SK-N-SH (cell line): ENCODE results near the gene SNCA. TPM values are rescaled to one million over a fixed set of nuclear protein-coding genes. Genes with fewer than 3 reads are reported as not detected.

Experiments
- CTCF ChIA-PET: fragments of 300-600, 350-600 bp; formaldehyde crosslinking; extraction: SDS; loops from one replicate; lab custom pipeline; 2021; lab: Yijun Ruan, JAX
- POLR2A ChIA-PET: fragments of 350-600 bp; sonication (Branson Sonifier 250); formaldehyde crosslinking; extraction: SDS; loops from one replicate; lab custom pipeline; 2020; ENCODE audit warnings: antibody characterized with exemption, inconsistent platforms; lab: Yijun Ruan, JAX
- DNase-seq: peaks from one replicate; pipeline ENCODE4 v3.0.0; 2012
- H2AFZ ChIP-seq: fragments of 200-600 bp; sonication (generic); 2 replicates; pipeline ENCODE4 v1.8.1; 2016; ENCODE audit warnings: antibody characterized with exemption, mild to moderate bottlenecking, low read depth
- H3F3A ChIP-seq: fragments of 200-600 bp; sonication (generic); replicated peaks from 2 replicates; pipeline ENCODE3; 2016; ENCODE audit warnings: antibody characterized with exemption, mild to moderate bottlenecking; ENCODE audit not compliant: insufficient read depth
- H3K27ac ChIP-seq, 2 experiments: fragments of 200-500 bp in 1 of 2; fragments of 200-600 bp in 1 of 2; sonication (Bioruptor generic) in 1 of 2; sonication (generic), shearing (Covaris generic) in 1 of 2; 2 replicates each; pipeline versions ENCODE4 v1.5.1 to v1.6.1; 2014 to 2016; ENCODE audit warnings: low read depth in 2 of 2, inconsistent platforms in 1 of 2, low read length in 1 of 2, mild to moderate bottlenecking in 1 of 2, mixed read lengths in 1 of 2
- H3K27me3 ChIP-seq: fragments of 200-600 bp; sonication (generic), shearing (Covaris generic); 2 replicates; pipeline ENCODE4 v1.6.1; 2016; ENCODE audit warnings: mixed run types; ENCODE audit not compliant: insufficient read depth
- H3K36me3 ChIP-seq, 2 experiments: fragments of 200-500 bp in 1 of 2; fragments of 200-600 bp in 1 of 2; sonication (Bioruptor generic) in 1 of 2; sonication (generic) in 1 of 2; replicated peaks in 1 of 2; 2 replicates each; pipeline versions ENCODE3 to v1.5.1; 2014 to 2016; ENCODE audit warnings: low read length in 1 of 2, mild to moderate bottlenecking in 1 of 2; ENCODE audit not compliant: insufficient read depth in 2 of 2, control insufficient read depth in 1 of 2
- H3K4me1 ChIP-seq, 2 experiments: fragments of 200-500 bp in 1 of 2; fragments of 200-600 bp in 1 of 2; sonication (Bioruptor generic) in 1 of 2; sonication (generic), shearing (Covaris generic) in 1 of 2; 2 replicates each; pipeline versions ENCODE4 v1.5.1 to v1.6.1; 2014 to 2016; ENCODE audit warnings: low read depth in 1 of 2, low read length in 1 of 2, mixed run types in 1 of 2; ENCODE audit not compliant: insufficient read depth in 2 of 2, control insufficient read depth in 1 of 2
- H3K4me2 ChIP-seq: fragments of 200-600 bp; sonication (generic), shearing (Covaris generic); 2 replicates; pipeline ENCODE4 v1.6.1; 2017; ENCODE audit warnings: mixed run types
- H3K4me3 ChIP-seq, 2 experiments: fragments of 200-500 bp in 1 of 2; fragments of 200-600 bp in 1 of 2; sonication (Bioruptor generic) in 1 of 2; sonication (generic), shearing (Covaris generic) in 1 of 2; 2 replicates each; pipeline versions ENCODE4 v1.5.1 to v1.8.1; 2014 to 2016; ENCODE audit warnings: low read depth in 2 of 2, inconsistent platforms in 1 of 2, low read length in 1 of 2, mild to moderate bottlenecking in 1 of 2, mixed read lengths in 1 of 2, moderate library complexity in 1 of 2
- H3K79me2 ChIP-seq: fragments of 200-600 bp; sonication (generic); 2 replicates; pipeline ENCODE4 v1.8.1; 2017; ENCODE audit warnings: mild to moderate bottlenecking; ENCODE audit not compliant: insufficient read depth
- H3K9ac ChIP-seq: fragments of 200-600 bp; sonication (generic); 2 replicates; pipeline ENCODE4 v1.6.1; 2017; ENCODE audit warnings: mixed run types
- H3K9me2 ChIP-seq: fragments of 200-600 bp; sonication (generic); 2 replicates; pipeline ENCODE4 v1.6.1; 2017; ENCODE audit warnings: mixed run types
- H3K9me3 ChIP-seq: fragments of 200-600 bp; sonication (generic); 2 replicates; pipeline ENCODE4 v1.6.1; 2017; ENCODE audit warnings: mixed run types, mild to moderate bottlenecking, moderate library complexity
- H4K20me1 ChIP-seq: fragments of 200-600 bp; sonication (generic); 2 replicates; pipeline ENCODE4 v1.6.1; 2017; ENCODE audit warnings: mild to moderate bottlenecking, mixed run types; ENCODE audit not compliant: insufficient read depth
- ELF1 ChIP-seq: IDR thresholded peaks from 2 replicates; pipeline ENCODE4 v1.4.0; 2012
- FOSL2 ChIP-seq: IDR thresholded peaks from 2 replicates; pipeline ENCODE4 v1.4.0; 2012; ENCODE audit warnings: low read depth, mild to moderate bottlenecking, moderate library complexity, borderline replicate concordance
- GATA2 ChIP-seq: sonication (generic); formaldehyde crosslinking; IDR thresholded peaks from 2 replicates; pipeline ENCODE4 v1.5.0; 2020; ENCODE audit warnings: mild to moderate bottlenecking, missing genetic modification reagents
- JUND ChIP-seq: IDR thresholded peaks from 2 replicates; pipeline ENCODE4 v1.4.0; 2012
- NFIC ChIP-seq: IDR thresholded peaks from 2 replicates; pipeline ENCODE4 v1.4.0; 2012; ENCODE audit warnings: borderline replicate concordance
- NRF1 ChIP-seq: IDR thresholded peaks from 2 replicates; pipeline ENCODE4 v1.6.1; 2012; ENCODE audit warnings: low read depth, mild to moderate bottlenecking, low read length
- POLR2AphosphoS5 ChIP-seq: IDR thresholded peaks from 2 replicates; pipeline ENCODE4 v1.6.1; 2012; ENCODE audit warnings: low read depth, low read length
- RAD21 ChIP-seq: IDR thresholded peaks from 2 replicates; pipeline ENCODE4 v1.6.1; 2012; ENCODE audit warnings: mild to moderate bottlenecking, low read length
- SIN3A ChIP-seq: IDR thresholded peaks from 2 replicates; pipeline ENCODE4 v1.6.1; 2012; ENCODE audit warnings: low read depth, mild to moderate bottlenecking, low read length, moderate library complexity, borderline replicate concordance
- SMC3 ChIP-seq: IDR thresholded peaks from 2 replicates; pipeline ENCODE4 v1.6.1; 2012; ENCODE audit warnings: low read depth, low read length, improper control_type of control experiment
- TCF12 ChIP-seq: IDR thresholded peaks from 2 replicates; pipeline ENCODE4 v1.4.0; 2012
- TEAD4 ChIP-seq: IDR thresholded peaks from 2 replicates; pipeline ENCODE4 v1.4.0; 2012; ENCODE audit warnings: mild to moderate bottlenecking, borderline replicate concordance; ENCODE audit not compliant: insufficient read depth
- USF1 ChIP-seq: IDR thresholded peaks from 2 replicates; pipeline ENCODE4 v1.4.0; 2012; ENCODE audit warnings: low read depth, borderline replicate concordance
- USF2 ChIP-seq: fragments of 150-350 bp; IDR thresholded peaks from 2 replicates; pipeline ENCODE4 v1.6.1; 2017; ENCODE audit warnings: antibody characterized with exemption, low read length, low read depth, borderline replicate concordance
- YY1 ChIP-seq: IDR thresholded peaks from 2 replicates; pipeline ENCODE4 v1.4.0; 2012; ENCODE audit warnings: low read depth, mild to moderate bottlenecking
- ZBTB33 ChIP-seq: IDR thresholded peaks from 2 replicates; pipeline ENCODE4 v1.4.0; 2012; ENCODE audit warnings: low read depth, borderline replicate concordance
- WGBS: methylation state at CpG from one replicate; pipeline ENCODE4 v1.1.6; 2017; ENCODE audit warnings: low lambda C conversion rate; 5-methylcytosine and 5-hydroxymethylcytosine counted together
- polyA plus RNA-seq, 3 experiments: library from polyadenylated mRNA; depleted of rRNA; stranded (reverse); fragments of >200 nt; gene quantifications; 2 replicates each; pipeline ENCODE4 v1.2.3, GENCODE V29; 2012
- TF ChIP-seq, protein P1 (sequence below): IDR thresholded peaks from 2 replicates; pipeline ENCODE4 v1.4.0; 2012; ENCODE audit warnings: low read depth
- TF ChIP-seq, protein P2 (sequence below): fragments of 200-600 bp; sonication (generic); IDR thresholded peaks from 2 replicates; pipeline ENCODE4 v1.6.1; 2017; ENCODE audit warnings: antibody characterized with exemption, mild to moderate bottlenecking, moderate library complexity

The SNCA gene
- polyA plus RNA-seq, 1 of the 3 experiments (the other 2 are of a cell fraction), result 12.9 TPM

DNA sequence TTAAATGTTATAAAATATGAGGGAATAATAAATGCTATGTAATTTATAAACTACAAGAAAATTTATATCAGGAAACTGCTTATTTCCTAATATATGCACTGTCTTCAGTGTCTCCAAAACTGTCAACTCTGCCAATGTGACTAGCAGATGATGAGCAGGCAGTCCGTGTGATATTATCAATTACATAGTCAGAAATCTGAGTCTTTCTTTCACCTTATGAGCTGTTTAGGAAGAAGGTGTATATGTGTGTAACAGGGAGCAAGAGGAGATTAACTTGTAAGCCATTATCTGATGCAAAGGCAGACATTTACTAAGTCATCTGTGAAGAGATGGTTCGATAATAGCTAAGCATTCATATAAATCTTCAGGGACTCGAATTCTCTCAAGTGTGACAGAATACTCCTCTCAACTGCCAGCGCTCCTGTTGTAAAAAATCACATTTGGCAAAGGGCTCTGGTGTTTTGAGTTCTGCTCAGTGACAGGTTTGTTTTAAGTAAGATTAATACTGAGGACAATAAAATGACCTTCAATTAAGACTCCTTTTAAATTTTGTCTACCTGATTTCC lies 79.7 kb downstream of the SNCA start:
- WGBS, result 14% methylated on average over 4 of the region's 4 CpGs
- peaks cover 14% of the 10 kb centered on the region in 2 experiments; a peak in 3 of 4 replicates for H3K4me1 ChIP-seq
- no peak overlapping the region for H3K9ac ChIP-seq
- no peaks in the 10 kb centered on the region for H3K79me2 ChIP-seq
- no peak overlapping the region for H2AFZ ChIP-seq
- H3K4me2 ChIP-seq, result no peak overlapping the region
- ChIA-PET POLR2A (no interaction called here), CTCF (interaction anchor here (1.1 kb wide), 1 partner anchor 14 kb away, joined by 3 read pairs; no protein-coding TSS in a partner anchor)
- DNase-seq, result peak; percentile 4
- H3K27me3 ChIP-seq, result no peaks in the 10 kb centered on the region
- H4K20me1 ChIP-seq, result no peaks in the 10 kb centered on the region
- H3K9me3 ChIP-seq, result no peaks in the 10 kb centered on the region
- H3K9me2 ChIP-seq, result no peaks in the 10 kb centered on the region
- H3F3A ChIP-seq, result peaks cover 21% of the 10 kb centered on the region
- TF ChIP-seq JUND (no peak), GATA2 (CRISPR knock-in tag) (no peak), NFIC (no peak), FOSL2 (no peak), USF2 (no peak), TEAD4 (no peak), USF1 (no peak), NRF1 (no peak), POLR2AphosphoS5 (no peak), SMC3 (no peak), YY1 (no peak), TCF12 (no peak), ZBTB33 (no peak), ELF1 (no peak)
- TF ChIP-seq, protein P1, sequence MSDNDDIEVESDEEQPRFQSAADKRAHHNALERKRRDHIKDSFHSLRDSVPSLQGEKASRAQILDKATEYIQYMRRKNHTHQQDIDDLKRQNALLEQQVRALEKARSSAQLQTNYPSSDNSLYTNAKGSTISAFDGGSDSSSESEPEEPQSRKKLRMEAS, result no peak
- TF ChIP-seq, all 33 proteins: peak for 0
- H3K36me3 ChIP-seq, result no peaks in the 10 kb centered on the region
- no peak overlapping the region for H3K4me3 ChIP-seq
- peak overlapping the region in 1 of 2 experiments; percentile 53; a peak in 2 of 4 replicates for H3K27ac ChIP-seq

DNA sequence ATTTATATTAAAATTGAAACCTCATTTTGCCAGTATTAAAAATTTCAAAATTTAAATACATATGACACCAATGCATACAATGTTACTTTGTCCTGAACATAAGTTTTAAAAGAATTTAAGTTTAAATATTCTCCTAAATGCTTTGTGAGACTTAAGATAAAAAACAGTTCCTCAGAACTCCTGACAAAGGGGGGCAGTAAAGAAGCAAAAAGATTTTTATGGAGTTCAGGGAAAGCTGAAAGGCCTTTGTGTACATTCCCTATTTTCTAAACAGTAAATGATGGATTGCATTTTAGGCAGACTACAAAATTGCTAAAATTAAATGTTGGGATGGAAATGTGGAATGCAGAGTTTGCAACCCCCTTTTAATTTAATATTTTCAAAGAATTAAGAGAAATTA lies 81.7 kb downstream of the SNCA start:
- no peak overlapping the region for H3K9ac ChIP-seq
- H4K20me1 ChIP-seq, result no peaks in the 10 kb centered on the region
- CTCF ChIA-PET, result interaction anchor here (0.7 kb wide), 1 partner anchor 43 kb away, joined by 3 read pairs; no protein-coding TSS in a partner anchor
- H3K4me3 ChIP-seq, result no peak overlapping the region
- peaks cover 14 to 19% of the 10 kb centered on the region in 2 experiments; a peak in 3 of 4 replicates for H3K4me1 ChIP-seq
- H3K9me2 ChIP-seq, result no peaks in the 10 kb centered on the region
- H3K27ac ChIP-seq, result no peak overlapping the region
- H3K4me2 ChIP-seq, result no peak overlapping the region
- H3K9me3 ChIP-seq, result no peaks in the 10 kb centered on the region
- no peaks in the 10 kb centered on the region for H3K27me3 ChIP-seq
- H3F3A ChIP-seq, result peaks cover 23% of the 10 kb centered on the region
- TF ChIP-seq SIN3A (no peak), ELF1 (no peak), RAD21 (peak; percentile 16; the same call in 1 of the 2 replicates)
- TF ChIP-seq, protein P2, sequence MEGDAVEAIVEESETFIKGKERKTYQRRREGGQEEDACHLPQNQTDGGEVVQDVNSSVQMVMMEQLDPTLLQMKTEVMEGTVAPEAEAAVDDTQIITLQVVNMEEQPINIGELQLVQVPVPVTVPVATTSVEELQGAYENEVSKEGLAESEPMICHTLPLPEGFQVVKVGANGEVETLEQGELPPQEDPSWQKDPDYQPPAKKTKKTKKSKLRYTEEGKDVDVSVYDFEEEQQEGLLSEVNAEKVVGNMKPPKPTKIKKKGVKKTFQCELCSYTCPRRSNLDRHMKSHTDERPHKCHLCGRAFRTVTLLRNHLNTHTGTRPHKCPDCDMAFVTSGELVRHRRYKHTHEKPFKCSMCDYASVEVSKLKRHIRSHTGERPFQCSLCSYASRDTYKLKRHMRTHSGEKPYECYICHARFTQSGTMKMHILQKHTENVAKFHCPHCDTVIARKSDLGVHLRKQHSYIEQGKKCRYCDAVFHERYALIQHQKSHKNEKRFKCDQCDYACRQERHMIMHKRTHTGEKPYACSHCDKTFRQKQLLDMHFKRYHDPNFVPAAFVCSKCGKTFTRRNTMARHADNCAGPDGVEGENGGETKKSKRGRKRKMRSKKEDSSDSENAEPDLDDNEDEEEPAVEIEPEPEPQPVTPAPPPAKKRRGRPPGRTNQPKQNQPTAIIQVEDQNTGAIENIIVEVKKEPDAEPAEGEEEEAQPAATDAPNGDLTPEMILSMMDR, result peak; percentile 47
- POLR2A ChIA-PET, result no interaction called here
- no peaks in the 10 kb centered on the region for H3K79me2 ChIP-seq
- no peaks in the 10 kb centered on the region for H3K36me3 ChIP-seq
- DNase-seq, result no peak
- H2AFZ ChIP-seq, result no peak overlapping the region
